Activated CD8-positive, alpha-beta memory T cell treated with anti-CD3 and anti-CD28 coated beads, Interleukin-2, amount 50 U/mL, for 48 hours (primary cell): ENCODE measurements around the gene AGXT.
"Not testable (repeated sequence)": the region's sequence is repeated elsewhere in the genome, so short reads cannot be mapped to it uniquely, and the experiment has no call there.

Source experiments
- DNase-seq: peaks from one replicate; pipeline ENCODE4 v3.0.0-alpha.2; 2020

AGXT gene

GRCh38 chr2:240840435-240841060, 28.1 kb upstream of the AGXT start:
- DNase-seq, result no peak

GRCh38 chr2:240846309-240846708, 22.3 kb upstream of the AGXT start:
- not testable (repeated sequence) for DNase-seq

GRCh38 chr2:240846873-240847595, 21.6 kb upstream of the AGXT start:
- DNase-seq, result no peak

GRCh38 chr2:240847817-240848216, 20.8 kb upstream of the AGXT start:
- DNase-seq, result no peak

GRCh38 chr2:240848900-240849680, 19.5 kb upstream of the AGXT start:
- DNase-seq, result no peak

- DNase-seq, result no peak
These were observed 18.6 kb upstream of the AGXT start for GRCh38 chr2:240850026-240850425.

GRCh38 chr2:240850756-240851077, 17.9 kb upstream of the AGXT start:
- DNase-seq, result no peak

GRCh38 chr2:240851078-240851991, 17.3 kb upstream of the AGXT start:
- peak; percentile 94 for DNase-seq

GRCh38 chr2:240852671-240853314, 15.8 kb upstream of the AGXT start:
- DNase-seq, result peak; percentile 37

- DNase-seq, result peak; percentile 39
These were observed 13.0 kb upstream of the AGXT start for GRCh38 chr2:240855670-240856069.

GRCh38 chr2:240856151-240856980, 12.3 kb upstream of the AGXT start:
- peak; percentile 52 for DNase-seq

GRCh38 chr2:240857039-240858008, 11.3 kb upstream of the AGXT start:
- DNase-seq, result peak; percentile 35

- no peak for DNase-seq
These were observed 10.3 kb upstream of the AGXT start for GRCh38 chr2:240858321-240858720.

GRCh38 chr2:240858871-240859270, 9.8 kb upstream of the AGXT start:
- peak; percentile 40 for DNase-seq

- no peak for DNase-seq
These were observed 7.1 kb upstream of the AGXT start for GRCh38 chr2:240861547-240861946.

- DNase-seq, result no peak
These were observed 4.1 kb upstream of the AGXT start for GRCh38 chr2:240864475-240864874.

- no peak for DNase-seq
These were observed 3.2 kb upstream of the AGXT start for GRCh38 chr2:240865391-240865790.

- no peak for DNase-seq
These were observed 708 bp downstream of the AGXT start for GRCh38 chr2:240869109-240869955.
